ENCODE data around the gene RNF26. TPM values are rescaled to one million over a fixed set of nuclear protein-coding genes. Genes with fewer than 3 reads are reported as not detected.

Gene RNF26
- total RNA-seq, 2 donors from 2014 or later, result 5.7 to 9.2 TPM

GRCh38 chr11:119366690-119367620 is 32.6 kb downstream of the RNF26 start:
- H3K36me3 ChIP-seq (replicated peaks in 1 of 2; ENCODE audit: insufficient read depth in 1 of 2, low read depth in 2 of 2), result no peaks in the 10 kb centered on the region
- no peak for ATAC-seq

GRCh38 chr11:119367661-119368120 is 33.4 kb downstream of the RNF26 start:
- WGBS, 2 donors, result 67 to 72% methylated on average over 8 to 9 of the region's 9 CpGs
- DNase-seq (no peak), ATAC-seq (no peak)
- intact Hi-C loops (cut with DNase I), result no loop called here
- Histone ChIP-seq H3K4me3 (no peak overlapping the region), H3K9me3 (no peaks in the 10 kb centered on the region), H3K27me3 (no peaks in the 10 kb centered on the region), H3K36me3 (replicated peaks in 1 of 2; ENCODE audit: insufficient read depth in 1 of 2, low read depth in 2 of 2) (no peaks in the 10 kb centered on the region), H3K27ac (peak overlapping the region; percentile 68 to 91 (median 86)), H3K4me1 (peaks cover 74% of the 10 kb centered on the region)
- TF ChIP-seq POLR2A (IDR thresholded peaks at IDR 0.05) (no peak), CTCF (IDR thresholded peaks at IDR 0.05) (no peak)

More at GRCh38 chr11:119366690-119367620, 32.6 kb downstream of the RNF26 start:
- WGBS, 2 donors, result 78 to 81% methylated on average over 10 to 11 of the region's 11 CpGs
- intact Hi-C loops (cut with DNase I), result no loop called here
- no peaks in the 10 kb centered on the region for H3K27me3 ChIP-seq
- peaks cover 74% of the 10 kb centered on the region for H3K4me1 ChIP-seq
- H3K27ac ChIP-seq, result no peak overlapping the region
- no peak for DNase-seq
- H3K9me3 ChIP-seq, result no peaks in the 10 kb centered on the region
- no peak overlapping the region for H3K4me3 ChIP-seq
- TF ChIP-seq POLR2A (IDR thresholded peaks at IDR 0.05), result no peak
- no peak for TF ChIP-seq CTCF (IDR thresholded peaks at IDR 0.05)

- Histone ChIP-seq H3K4me3 (no peak overlapping the region), H3K27ac (peak overlapping the region; percentile 68 to 91 (median 86)), H3K27me3 (no peaks in the 10 kb centered on the region), H3K36me3 (replicated peaks in 1 of 2; ENCODE audit: insufficient read depth in 1 of 2, low read depth in 2 of 2) (no peaks in the 10 kb centered on the region), H3K9me3 (no peaks in the 10 kb centered on the region), H3K4me1 (peaks cover 74% of the 10 kb centered on the region)
- 21 to 27% methylated on average over 16 to 17 of the region's 17 CpGs for WGBS, 2 donors
- TF ChIP-seq POLR2A (IDR thresholded peaks at IDR 0.05) (peak in 2 of 3 donors; percentile 30 to 51), CTCF (IDR thresholded peaks at IDR 0.05) (no peak)
- DNase-seq (peak; percentile 73 to 86 (median 83)), ATAC-seq (peak; percentile 75)
- intact Hi-C loops (cut with DNase I), result no loop called here
Measured at GRCh38 chr11:119368121-119369034, 34.1 kb downstream of the RNF26 start.

- TF ChIP-seq POLR2A (IDR thresholded peaks at IDR 0.05) (no peak), CTCF (IDR thresholded peaks at IDR 0.05) (no peak)
- ATAC-seq (no peak), DNase-seq (no peak)
- H3K9me3 ChIP-seq, result no peaks in the 10 kb centered on the region
- WGBS, 2 donors, result 33 to 39% methylated on average over 12 to 13 of the region's 13 CpGs
- H3K4me3 ChIP-seq, result no peak overlapping the region
- H3K27ac ChIP-seq, result peak overlapping the region; percentile 68 to 91 (median 86)
- intact Hi-C loops (cut with DNase I), result no loop called here
- H3K4me1 ChIP-seq, result peaks cover 77% of the 10 kb centered on the region
- H3K27me3 ChIP-seq, result no peaks in the 10 kb centered on the region
- no peaks in the 10 kb centered on the region for H3K36me3 ChIP-seq (replicated peaks in 1 of 2; ENCODE audit: insufficient read depth in 1 of 2, low read depth in 2 of 2)
Measured at GRCh38 chr11:119369132-119369925, 35.0 kb downstream of the RNF26 start.
